Measurements from ENCODE around the gene ADARB2. TPM values are rescaled to one million over a fixed set of nuclear protein-coding genes. Genes with fewer than 3 reads are reported as not detected.

ADARB2 gene
- total and polyA plus RNA-seq, 2 experiments from 2014 or later, result 2.0 to 5.0 TPM

DNA sequence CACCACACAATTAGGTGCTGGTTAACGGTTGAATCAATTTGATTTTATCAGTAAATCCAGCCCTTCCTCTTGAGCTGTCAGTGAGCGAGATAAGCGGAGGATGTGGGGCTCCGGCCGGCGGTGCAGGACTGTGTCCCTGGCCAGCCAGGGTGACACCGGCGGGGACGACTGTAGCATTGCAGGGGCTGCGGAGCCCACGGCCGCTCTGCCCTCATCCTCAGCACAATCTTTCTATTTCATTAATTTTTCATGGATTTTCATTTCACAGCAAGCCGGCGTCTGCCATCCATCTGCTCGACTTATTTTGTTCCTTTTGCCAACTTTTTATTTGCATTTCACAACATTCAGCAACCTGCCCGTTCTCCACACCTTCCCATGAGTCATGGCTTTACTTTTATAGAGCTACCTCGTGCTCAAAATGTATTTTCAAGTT, 4.7 kb downstream of the ADARB2 start:
- no peaks in the 10 kb centered on the region for H3K36me3 Mint-ChIP-seq (ENCODE audit: low read depth)
- Histone ChIP-seq H3K27me3 (ENCODE audit: insufficient read depth) (peaks cover 26% of the 10 kb centered on the region), H3K79me2 (replicated peaks; ENCODE audit: insufficient read depth) (peaks cover 21% of the 10 kb centered on the region), H4K20me1 (replicated peaks; ENCODE audit: insufficient read depth) (no peaks in the 10 kb centered on the region), H3K36me3 (ENCODE audit: insufficient read depth) (no peaks in the 10 kb centered on the region), H3F3A (replicated peaks; ENCODE audit: low read depth) (no peaks in the 10 kb centered on the region), H2AFZ (no peak overlapping the region), H3K27ac (ENCODE audit: low read depth) (no peak overlapping the region), H3K9me2 (ENCODE audit: insufficient read depth) (no peaks in the 10 kb centered on the region), H3K4me1 (ENCODE audit: insufficient read depth) (peaks cover 32% of the 10 kb centered on the region), H3K4me3 (no peak overlapping the region), H3K4me2 (no peak overlapping the region)
- DNase-seq (ENCODE audit: low spot score), result no peak
- peaks cover 23% of the 10 kb centered on the region for H3K27me3 Mint-ChIP-seq (ENCODE audit: insufficient read depth, low read depth, poor library complexity)
- H3K9me3 Mint-ChIP-seq, result no peaks in the 10 kb centered on the region
- H3K4me3 Mint-ChIP-seq, result no peak overlapping the region
- H3K4me1 Mint-ChIP-seq, result peaks cover 36% of the 10 kb centered on the region
- no peak overlapping the region for H3K27ac Mint-ChIP-seq
- ATAC-seq, result no peak
- TF ChIP-seq JUNB (IDR thresholded peaks at IDR 0.05; ENCODE audit: unreplicated experiment) (no peak), ETS1 (IDR thresholded peaks at IDR 0.05) (no peak), ZNF114 (CRISPR knock-in tag; IDR thresholded peaks at IDR 0.05) (no peak), EZH2phosphoT487 (IDR thresholded peaks at IDR 0.05; ENCODE audit: unreplicated experiment) (no peak), NANOG (IDR thresholded peaks at IDR 0.05; ENCODE audit: borderline replicate concordance) (no peak), CREB1 (CRISPR knock-in tag; IDR thresholded peaks at IDR 0.05; ENCODE audit: low read depth) (no peak), ZNF462 (CRISPR knock-in tag; IDR thresholded peaks at IDR 0.05) (no peak), POLR2AphosphoS5 (IDR thresholded peaks at IDR 0.05; ENCODE audit: low read depth) (no peak), EZH2 (IDR thresholded peaks at IDR 0.05; ENCODE audit: low read depth, unreplicated experiment) (no peak), ZNF331 (CRISPR knock-in tag; IDR thresholded peaks at IDR 0.05; ENCODE audit: low read depth) (no peak), STAT1 (IDR thresholded peaks at IDR 0.05; ENCODE audit: unreplicated experiment) (no peak)
- TF ChIP-seq, protein P1, sequence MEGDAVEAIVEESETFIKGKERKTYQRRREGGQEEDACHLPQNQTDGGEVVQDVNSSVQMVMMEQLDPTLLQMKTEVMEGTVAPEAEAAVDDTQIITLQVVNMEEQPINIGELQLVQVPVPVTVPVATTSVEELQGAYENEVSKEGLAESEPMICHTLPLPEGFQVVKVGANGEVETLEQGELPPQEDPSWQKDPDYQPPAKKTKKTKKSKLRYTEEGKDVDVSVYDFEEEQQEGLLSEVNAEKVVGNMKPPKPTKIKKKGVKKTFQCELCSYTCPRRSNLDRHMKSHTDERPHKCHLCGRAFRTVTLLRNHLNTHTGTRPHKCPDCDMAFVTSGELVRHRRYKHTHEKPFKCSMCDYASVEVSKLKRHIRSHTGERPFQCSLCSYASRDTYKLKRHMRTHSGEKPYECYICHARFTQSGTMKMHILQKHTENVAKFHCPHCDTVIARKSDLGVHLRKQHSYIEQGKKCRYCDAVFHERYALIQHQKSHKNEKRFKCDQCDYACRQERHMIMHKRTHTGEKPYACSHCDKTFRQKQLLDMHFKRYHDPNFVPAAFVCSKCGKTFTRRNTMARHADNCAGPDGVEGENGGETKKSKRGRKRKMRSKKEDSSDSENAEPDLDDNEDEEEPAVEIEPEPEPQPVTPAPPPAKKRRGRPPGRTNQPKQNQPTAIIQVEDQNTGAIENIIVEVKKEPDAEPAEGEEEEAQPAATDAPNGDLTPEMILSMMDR (conservative IDR thresholded peaks at IDR 0.05; ENCODE audit: low read depth in 2 of 2), result no peak
- TF ChIP-seq, protein P2, sequence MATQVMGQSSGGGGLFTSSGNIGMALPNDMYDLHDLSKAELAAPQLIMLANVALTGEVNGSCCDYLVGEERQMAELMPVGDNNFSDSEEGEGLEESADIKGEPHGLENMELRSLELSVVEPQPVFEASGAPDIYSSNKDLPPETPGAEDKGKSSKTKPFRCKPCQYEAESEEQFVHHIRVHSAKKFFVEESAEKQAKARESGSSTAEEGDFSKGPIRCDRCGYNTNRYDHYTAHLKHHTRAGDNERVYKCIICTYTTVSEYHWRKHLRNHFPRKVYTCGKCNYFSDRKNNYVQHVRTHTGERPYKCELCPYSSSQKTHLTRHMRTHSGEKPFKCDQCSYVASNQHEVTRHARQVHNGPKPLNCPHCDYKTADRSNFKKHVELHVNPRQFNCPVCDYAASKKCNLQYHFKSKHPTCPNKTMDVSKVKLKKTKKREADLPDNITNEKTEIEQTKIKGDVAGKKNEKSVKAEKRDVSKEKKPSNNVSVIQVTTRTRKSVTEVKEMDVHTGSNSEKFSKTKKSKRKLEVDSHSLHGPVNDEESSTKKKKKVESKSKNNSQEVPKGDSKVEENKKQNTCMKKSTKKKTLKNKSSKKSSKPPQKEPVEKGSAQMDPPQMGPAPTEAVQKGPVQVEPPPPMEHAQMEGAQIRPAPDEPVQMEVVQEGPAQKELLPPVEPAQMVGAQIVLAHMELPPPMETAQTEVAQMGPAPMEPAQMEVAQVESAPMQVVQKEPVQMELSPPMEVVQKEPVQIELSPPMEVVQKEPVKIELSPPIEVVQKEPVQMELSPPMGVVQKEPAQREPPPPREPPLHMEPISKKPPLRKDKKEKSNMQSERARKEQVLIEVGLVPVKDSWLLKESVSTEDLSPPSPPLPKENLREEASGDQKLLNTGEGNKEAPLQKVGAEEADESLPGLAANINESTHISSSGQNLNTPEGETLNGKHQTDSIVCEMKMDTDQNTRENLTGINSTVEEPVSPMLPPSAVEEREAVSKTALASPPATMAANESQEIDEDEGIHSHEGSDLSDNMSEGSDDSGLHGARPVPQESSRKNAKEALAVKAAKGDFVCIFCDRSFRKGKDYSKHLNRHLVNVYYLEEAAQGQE (IDR thresholded peaks at IDR 0.05; ENCODE audit: unreplicated experiment), result no peak
